TTC549 (cell line): ENCODE results near the gene EML3.
"Not testable (repeated sequence)": the region's sequence is repeated elsewhere in the genome, so short reads cannot be mapped to it uniquely, and the experiment has no call there.

Experiments
- FAIRE-seq: peaks from 2 replicates; lab custom pipeline; 2012; peaks lifted over from hg19 to GRCh38; lab: Jason Lieb, UNC

EML3 gene

GRCh38 chr11:62621567-62622470 lies 9.2 kb upstream of the EML3 start, which contains the start of gene B3GAT3:
B3GAT3 (minus strand) TSS chr11:62621986; CDS start chr11:62621947, 39 bp downstream.
- FAIRE-seq: peak; percentile 49

- FAIRE-seq: no peak
Observed at GRCh38 chr11:62621027-62621566, 8.5 kb upstream of the EML3 start.

GRCh38 chr11:62616957-62617356 lies 4.4 kb upstream of the EML3 start:
- not testable (repeated sequence) for FAIRE-seq

- FAIRE-seq: no peak
Observed at GRCh38 chr11:62615521-62615920, 2.9 kb upstream of the EML3 start.

GRCh38 chr11:62614275-62614674 lies 1.7 kb upstream of the EML3 start:
- FAIRE-seq: no peak

- FAIRE-seq: no peak
Observed at GRCh38 chr11:62613291-62613778, 760 bp upstream of the EML3 start.

GRCh38 chr11:62611705-62612365 lies 740 bp downstream of the EML3 start:
- no peak for FAIRE-seq

- FAIRE-seq: no peak
Observed at GRCh38 chr11:62610814-62611704, 1.5 kb downstream of the EML3 start.

GRCh38 chr11:62610403-62610802 lies 2.2 kb downstream of the EML3 start:
- no peak for FAIRE-seq

GRCh38 chr11:62608776-62609175 lies 3.8 kb downstream of the EML3 start:
- FAIRE-seq: no peak

- FAIRE-seq: no peak
Observed at GRCh38 chr11:62607714-62608113, 4.9 kb downstream of the EML3 start.

GRCh38 chr11:62605902-62606301 lies 6.7 kb downstream of the EML3 start:
- FAIRE-seq: no peak

GRCh38 chr11:62605467-62605866 lies 7.1 kb downstream of the EML3 start:
- no peak for FAIRE-seq

GRCh38 chr11:62604460-62605120 lies 8.0 kb downstream of the EML3 start:
- FAIRE-seq: no peak

GRCh38 chr11:62603776-62604299 lies 8.7 kb downstream of the EML3 start:
- FAIRE-seq: no peak

- FAIRE-seq: no peak
Observed at GRCh38 chr11:62603072-62603408, 9.5 kb downstream of the EML3 start.

GRCh38 chr11:62602141-62603071 lies 10.2 kb downstream of the EML3 start:
- FAIRE-seq: no peak

- peak; percentile 95 for FAIRE-seq
Observed at GRCh38 chr11:62601372-62602140, 11.0 kb downstream of the EML3 start, which contains the start of gene MTA2. MTA2 (minus strand) TSS chr11:62601865; CDS start chr11:62601450, 415 bp downstream.

GRCh38 chr11:62601122-62601371 lies 11.5 kb downstream of the EML3 start:
- FAIRE-seq: no peak
